GM23248 (cell line): ENCODE data around the gene SNAP29. TPM values are rescaled to one million over a fixed set of nuclear protein-coding genes. Genes with fewer than 3 reads are reported as not detected.

ENCODE experiments used
- DNase-seq: peaks from one replicate; pipeline ENCODE4 v3.0.0-alpha.2; 2015
- H2AFZ ChIP-seq: fragments of 200-600 bp; sonication (generic); 2 replicates; pipeline ENCODE4 v1.6.1; 2016; ENCODE audit warnings: antibody characterized with exemption
- H3F3A ChIP-seq: fragments of 200-600 bp; sonication (generic); 2 replicates; pipeline ENCODE4 v1.6.1; 2016; ENCODE audit warnings: mild to moderate bottlenecking, antibody characterized with exemption, mixed run types; ENCODE audit not compliant: insufficient read depth
- H3K27ac ChIP-seq: fragments of 200-600 bp; sonication (generic); 2 replicates; pipeline ENCODE4 v1.5.1; 2016; ENCODE audit warnings: mild to moderate bottlenecking
- H3K27me3 ChIP-seq: fragments of 200-600 bp; sonication (generic); replicated peaks from 2 replicates; pipeline ENCODE4 v1.6.1; 2016; ENCODE audit warnings: mild to moderate bottlenecking; ENCODE audit not compliant: insufficient read depth
- H3K36me3 ChIP-seq: fragments of 200-600 bp; sonication (generic); 2 replicates; pipeline ENCODE4 v1.6.1; 2016; ENCODE audit warnings: low read depth, mild to moderate bottlenecking
- H3K4me1 ChIP-seq: fragments of 200-600 bp; sonication (generic); 2 replicates; pipeline ENCODE4 v1.6.1; 2016; ENCODE audit warnings: mild to moderate bottlenecking; ENCODE audit not compliant: insufficient read depth
- H3K4me2 ChIP-seq: fragments of 200-600 bp; sonication (generic); one replicate; pipeline ENCODE4 v1.6.1; 2016; ENCODE audit warnings: mild to moderate bottlenecking; ENCODE audit not compliant: unreplicated experiment
- H3K4me3 ChIP-seq: fragments of 200-600 bp; sonication (generic); 2 replicates; pipeline ENCODE4 v1.5.1; 2016; ENCODE audit warnings: mild to moderate bottlenecking
- H3K79me2 ChIP-seq: fragments of 200-600 bp; sonication (generic); 2 replicates; pipeline ENCODE4 v1.6.1; 2016; ENCODE audit warnings: mild to moderate bottlenecking; ENCODE audit not compliant: insufficient read depth
- H3K9ac ChIP-seq: fragments of 200-600 bp; sonication (generic); 2 replicates; pipeline ENCODE4 v1.6.1; 2016; ENCODE audit warnings: mild to moderate bottlenecking
- H3K9me2 ChIP-seq: fragments of 200-600 bp; sonication (generic); 2 replicates; pipeline ENCODE4 v1.6.1; 2016; ENCODE audit warnings: mixed run types, mild to moderate bottlenecking, moderate library complexity; ENCODE audit not compliant: insufficient read depth
- H3K9me3 ChIP-seq: fragments of 200-600 bp; sonication (generic); one replicate; pipeline ENCODE4 v1.6.1; 2017; ENCODE audit warnings: low read depth
- H4K20me1 ChIP-seq: fragments of 200-600 bp; sonication (generic); 2 replicates; pipeline ENCODE4 v1.6.0; 2016; ENCODE audit not compliant: insufficient read depth
- EZH2 ChIP-seq: fragments of 200-600 bp; sonication (generic); IDR thresholded peaks from 2 replicates; pipeline ENCODE4 v1.6.1; 2018; ENCODE audit warnings: antibody characterized with exemption, mild to moderate bottlenecking; ENCODE audit not compliant: insufficient read depth, poor library complexity, severe bottlenecking
- EZH2phosphoT487 ChIP-seq: fragments of 200-600 bp; sonication (generic); IDR thresholded peaks from 2 replicates; pipeline ENCODE4 v1.6.1; 2018; ENCODE audit warnings: antibody characterized with exemption, moderate library complexity, mild to moderate bottlenecking, low read depth; ENCODE audit not compliant: insufficient read depth
- WGBS, 2 experiments: methylation state at CpG; one replicate each; pipeline ENCODE4 v1.1.6; 2015 to 2017; ENCODE audit warnings: low lambda C conversion rate in 2 of 2, low coverage in 1 of 2; ENCODE audit errors: missing lambda C conversion rate in 2 of 2; 5-methylcytosine and 5-hydroxymethylcytosine counted together
- in situ Hi-C: fragments of 300-500 bp; cut with MboI; formaldehyde crosslinking; loops from 2 replicates; pipeline ENCODE4 v1.15.0; 2020
- polyA plus RNA-seq: library from polyadenylated mRNA; unstranded; fragments of >200 nt; fragmentation: Nextera tagmentation; extraction: Ambion mirVana; gene quantifications from 2 replicates; pipeline ENCODE4 v1.2.1, GENCODE V29; 2016
- total RNA-seq: library from RNA; depleted of rRNA; stranded (reverse); fragments of >200 nt; shearing (Covaris generic); gene quantifications from 2 replicates; pipeline ENCODE4 v1.2.3, GENCODE V29; 2014

Gene SNAP29
- total and polyA plus RNA-seq, 2 experiments from 2014 or later = 13.8 to 35.8 TPM

- TF ChIP-seq EZH2 = no peak
- TF ChIP-seq EZH2phosphoT487 = no peak
- no peak for DNase-seq
- H3K27ac ChIP-seq = no peak overlapping the region
- H3K9me2 ChIP-seq = no peaks in the 10 kb centered on the region
- peaks cover 5% of the 10 kb centered on the region; the same call in 1 of the 2 replicates for H3K4me1 ChIP-seq
- H3F3A ChIP-seq = peaks cover 8% of the 10 kb centered on the region; the same call in 1 of the 2 replicates
- no peaks in the 10 kb centered on the region for H3K9me3 ChIP-seq
- WGBS, 2 experiments = 97 to 98% methylated on average over 3 of the region's 3 CpGs
- no peak overlapping the region for H2AFZ ChIP-seq
- no peaks in the 10 kb centered on the region for H3K27me3 ChIP-seq
- in situ Hi-C loops = no loop called here
- H3K9ac ChIP-seq = no peak overlapping the region
- H3K4me3 ChIP-seq = no peak overlapping the region
- no peaks in the 10 kb centered on the region; the same call in 1 of the 2 replicates for H3K36me3 ChIP-seq
- H4K20me1 ChIP-seq = no peaks in the 10 kb centered on the region
- no peaks in the 10 kb centered on the region for H3K79me2 ChIP-seq
- no peak overlapping the region for H3K4me2 ChIP-seq
Observed at GRCh38 chr22:20877715-20878114, 18.9 kb downstream of the SNAP29 start.

GRCh38 chr22:20881231-20881630, 22.4 kb downstream of the SNAP29 start:
- no peaks in the 10 kb centered on the region for H4K20me1 ChIP-seq
- H3K9me3 ChIP-seq = no peaks in the 10 kb centered on the region
- no peak overlapping the region for H3K27ac ChIP-seq
- WGBS, 2 experiments = 48 to 57% methylated on average over 5 of the region's 5 CpGs
- peak; percentile 57 for DNase-seq
- no peak overlapping the region for H3K9ac ChIP-seq
- no peak overlapping the region for H3K4me2 ChIP-seq
- peaks cover 9% of the 10 kb centered on the region for H3K4me1 ChIP-seq
- no peak overlapping the region for H2AFZ ChIP-seq
- H3K9me2 ChIP-seq = no peaks in the 10 kb centered on the region
- no peaks in the 10 kb centered on the region for H3K27me3 ChIP-seq
- H3F3A ChIP-seq = peaks cover 8% of the 10 kb centered on the region; the same call in 1 of the 2 replicates
- H3K79me2 ChIP-seq = no peaks in the 10 kb centered on the region
- no peak overlapping the region for H3K4me3 ChIP-seq
- in situ Hi-C loops = no loop called here
- H3K36me3 ChIP-seq = no peaks in the 10 kb centered on the region; the same call in 1 of the 2 replicates
- TF ChIP-seq EZH2phosphoT487 = no peak
- TF ChIP-seq EZH2 = no peak

- no peaks in the 10 kb centered on the region for H3K79me2 ChIP-seq
- no peak overlapping the region for H3K27ac ChIP-seq
- no peaks in the 10 kb centered on the region for H3K9me3 ChIP-seq
- H4K20me1 ChIP-seq = no peaks in the 10 kb centered on the region
- H3K27me3 ChIP-seq = no peaks in the 10 kb centered on the region
- no peak overlapping the region for H2AFZ ChIP-seq
- peaks cover 8% of the 10 kb centered on the region; the same call in 1 of the 2 replicates for H3F3A ChIP-seq
- TF ChIP-seq EZH2 = no peak
- TF ChIP-seq EZH2phosphoT487 = no peak
- H3K4me2 ChIP-seq = no peak overlapping the region
- no peak overlapping the region for H3K4me3 ChIP-seq
- in situ Hi-C loops = no loop called here
- DNase-seq = no peak
- peaks cover 9% of the 10 kb centered on the region for H3K4me1 ChIP-seq
- no peaks in the 10 kb centered on the region for H3K9me2 ChIP-seq
- H3K9ac ChIP-seq = no peak overlapping the region
- H3K36me3 ChIP-seq = no peaks in the 10 kb centered on the region; the same call in 1 of the 2 replicates
- WGBS, 2 experiments = 90 to 95% methylated on average over 9 of the region's 9 CpGs
Observed at GRCh38 chr22:20881869-20882815, 23.3 kb downstream of the SNAP29 start.

- H3F3A ChIP-seq = peaks cover 8% of the 10 kb centered on the region; the same call in 1 of the 2 replicates
- H4K20me1 ChIP-seq = no peaks in the 10 kb centered on the region
- H3K27me3 ChIP-seq = no peaks in the 10 kb centered on the region
- H3K9me2 ChIP-seq = no peaks in the 10 kb centered on the region
- H3K9me3 ChIP-seq = no peaks in the 10 kb centered on the region
- H3K4me2 ChIP-seq = no peak overlapping the region
- DNase-seq = no peak
- no peak overlapping the region for H3K9ac ChIP-seq
- H3K4me3 ChIP-seq = no peak overlapping the region
- peaks cover 9% of the 10 kb centered on the region for H3K4me1 ChIP-seq
- H3K36me3 ChIP-seq = peaks cover 3% of the 10 kb centered on the region
- no peak overlapping the region for H2AFZ ChIP-seq
- in situ Hi-C loops = no loop called here
- H3K79me2 ChIP-seq = no peaks in the 10 kb centered on the region
- H3K27ac ChIP-seq = no peak overlapping the region
- no peak for TF ChIP-seq EZH2
- TF ChIP-seq EZH2phosphoT487 = no peak
- 96 to 97% methylated on average over 6 of the region's 6 CpGs for WGBS, 2 experiments
Observed at GRCh38 chr22:20882855-20883254, 24.0 kb downstream of the SNAP29 start.
